HG03139 (cell line): Measurements from ENCODE around the gene FBXL7.

Source experiments
- ATAC-seq: cut with Tn5 transposase; IDR thresholded peaks from one replicate; pipeline ENCODE4 v1.9.1; 2021; ENCODE audit not compliant: unreplicated experiment

FBXL7 gene

GRCh38 chr5:15501091-15501791 lies 1.3 kb downstream of the FBXL7 start:
- no peak for ATAC-seq

GRCh38 chr5:15502208-15502607 lies 2.2 kb downstream of the FBXL7 start:
- ATAC-seq: no peak

DNA sequence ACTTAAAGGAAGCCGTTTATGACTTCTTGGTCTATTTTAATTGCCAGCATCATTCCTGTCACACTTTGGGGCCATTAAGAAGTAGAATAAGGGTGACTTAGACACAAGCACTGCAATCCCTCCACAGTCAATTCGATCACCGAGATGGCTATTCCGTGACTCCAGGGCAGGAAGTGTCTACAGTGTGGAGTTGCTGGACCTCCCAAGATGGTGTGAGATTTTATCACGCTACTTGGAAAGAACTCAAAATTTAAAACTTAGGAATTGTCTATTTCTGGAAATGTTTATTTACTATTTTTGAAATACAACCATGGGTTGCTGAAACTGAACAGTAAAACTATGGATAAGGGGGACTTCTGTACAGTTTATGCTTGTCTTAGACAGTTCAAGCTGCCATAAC lies 6.2 kb downstream of the FBXL7 start:
- no peak for ATAC-seq

- no peak for ATAC-seq
Observed at GRCh38 chr5:15506897-15507296, 6.9 kb downstream of the FBXL7 start.

GRCh38 chr5:15510092-15510491 lies 10.1 kb downstream of the FBXL7 start:
- no peak for ATAC-seq

GRCh38 chr5:15510831-15511230 lies 10.9 kb downstream of the FBXL7 start:
- no peak for ATAC-seq

GRCh38 chr5:15513431-15513830 lies 13.5 kb downstream of the FBXL7 start:
- ATAC-seq: no peak

GRCh38 chr5:15513911-15514310 lies 13.9 kb downstream of the FBXL7 start:
- no peak for ATAC-seq

DNA sequence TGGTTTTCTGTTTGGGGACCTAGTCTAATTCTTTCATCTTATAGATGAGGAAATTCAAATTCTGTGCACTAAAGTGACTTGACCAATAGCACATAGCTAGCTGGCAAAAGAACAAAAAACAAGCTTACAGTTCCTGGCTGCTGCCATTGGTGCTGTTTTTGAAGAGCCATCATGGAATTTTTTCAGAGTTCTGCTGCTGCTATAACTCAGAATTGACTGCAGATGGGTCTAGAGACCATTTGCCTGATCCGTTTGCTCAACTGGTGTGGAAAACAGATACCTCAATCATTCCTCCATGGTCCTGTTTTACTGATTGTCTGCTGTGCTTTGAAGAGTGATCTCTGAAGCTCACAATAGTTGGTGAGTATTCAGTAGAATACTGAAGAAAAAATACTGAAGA lies 15.2 kb downstream of the FBXL7 start:
- no peak for ATAC-seq

DNA sequence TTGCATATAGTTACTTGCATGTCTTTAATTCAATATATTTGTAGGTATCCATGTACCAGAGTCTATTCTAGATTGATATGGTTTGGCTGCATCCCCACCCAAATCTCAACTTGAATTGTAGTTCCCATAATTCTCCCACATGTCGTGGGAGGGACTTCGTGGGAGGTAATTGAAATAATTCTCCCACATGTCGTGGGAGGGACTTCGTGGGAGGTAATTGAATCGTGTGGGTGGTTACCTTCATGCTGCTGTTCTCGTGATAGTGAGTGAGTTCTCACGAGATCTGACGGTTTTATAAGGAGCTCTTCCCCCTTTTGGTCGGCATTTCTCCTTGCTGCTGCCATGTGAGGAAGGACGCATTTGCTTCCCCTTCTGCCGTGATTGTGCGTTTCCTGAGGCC lies 16.5 kb downstream of the FBXL7 start:
- ATAC-seq: no peak

DNA sequence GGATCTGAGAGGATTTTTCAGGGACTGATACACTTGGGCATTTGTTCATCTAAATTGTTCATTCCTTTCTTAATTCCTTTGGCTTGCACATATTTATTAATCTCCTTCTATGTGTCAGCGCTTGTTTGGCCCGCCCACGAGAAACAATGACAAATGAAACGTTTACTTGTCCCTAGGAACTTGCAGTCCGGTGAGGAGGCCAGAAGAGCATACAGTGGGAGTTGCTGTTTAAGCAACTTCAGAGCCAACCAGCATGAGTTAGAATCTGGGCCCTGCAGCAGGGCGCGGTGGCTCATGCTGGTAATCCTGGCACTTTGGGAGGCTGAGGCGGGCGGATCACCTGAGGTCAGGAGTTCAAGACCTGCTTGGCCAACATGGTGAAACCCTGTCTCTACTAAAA lies 18.8 kb downstream of the FBXL7 start:
- no peak for ATAC-seq

- ATAC-seq: no peak
Observed at GRCh38 chr5:15520856-15521255, 20.9 kb downstream of the FBXL7 start.

DNA sequence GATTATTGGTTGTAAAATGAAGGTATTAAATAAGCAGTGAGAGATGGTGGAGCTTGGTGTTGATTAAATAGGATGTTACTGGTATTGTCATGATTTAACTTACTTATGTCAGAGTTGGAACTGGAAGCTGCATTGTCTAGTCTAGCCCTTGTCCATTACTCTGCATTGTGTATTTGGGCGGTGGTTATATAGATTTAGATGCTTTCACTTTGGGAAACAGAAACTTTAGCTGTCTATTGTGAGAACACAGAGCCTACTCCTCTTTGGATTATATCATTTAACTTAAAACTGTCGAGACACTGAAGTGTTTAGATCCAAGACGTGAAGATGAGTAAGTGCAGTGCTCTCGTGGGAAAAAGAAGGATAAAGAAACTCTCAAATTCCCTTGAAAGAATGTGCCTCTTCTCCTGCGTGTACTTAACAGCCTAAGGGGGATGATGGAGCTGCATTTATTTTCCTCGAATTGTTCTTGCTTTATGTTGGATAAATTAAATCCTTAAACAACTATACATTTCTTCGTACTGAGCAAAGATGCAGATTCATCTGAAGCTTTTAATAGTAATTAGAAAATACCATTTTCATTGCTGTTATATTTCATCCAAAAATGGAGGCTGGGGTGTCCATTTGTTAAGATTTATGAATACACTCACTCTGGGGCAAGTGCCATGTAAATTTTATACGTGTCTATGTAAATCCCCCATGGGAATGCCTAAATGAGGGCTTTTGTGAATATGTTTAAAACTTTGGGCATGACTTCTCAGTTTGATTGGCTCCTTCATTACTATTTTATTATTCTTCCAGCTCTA lies 21.6 kb downstream of the FBXL7 start:
- ATAC-seq: no peak

- no peak for ATAC-seq
Observed at GRCh38 chr5:15522187-15522520, 22.2 kb downstream of the FBXL7 start.

DNA sequence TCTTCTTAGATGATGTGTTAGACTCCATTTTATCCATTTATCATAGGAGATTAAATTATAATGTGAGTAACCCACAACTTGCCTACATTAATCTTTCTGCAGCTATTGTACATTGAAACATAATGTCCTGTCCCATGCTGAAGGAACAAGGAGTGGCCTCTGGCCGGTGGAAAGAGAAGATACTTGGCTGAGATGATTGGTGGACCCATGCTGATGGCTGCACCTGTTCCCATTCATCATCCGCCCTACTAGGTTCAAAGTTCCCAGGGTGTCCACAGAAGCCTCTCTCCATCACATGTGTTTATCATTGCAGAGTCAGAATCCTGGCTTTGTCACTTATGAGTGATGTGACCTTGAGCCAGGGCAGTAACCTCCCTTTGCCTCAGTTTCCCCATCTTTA lies 24.7 kb downstream of the FBXL7 start:
- no peak for ATAC-seq

GRCh38 chr5:15525703-15526275 lies 25.8 kb downstream of the FBXL7 start:
- ATAC-seq: no peak

DNA sequence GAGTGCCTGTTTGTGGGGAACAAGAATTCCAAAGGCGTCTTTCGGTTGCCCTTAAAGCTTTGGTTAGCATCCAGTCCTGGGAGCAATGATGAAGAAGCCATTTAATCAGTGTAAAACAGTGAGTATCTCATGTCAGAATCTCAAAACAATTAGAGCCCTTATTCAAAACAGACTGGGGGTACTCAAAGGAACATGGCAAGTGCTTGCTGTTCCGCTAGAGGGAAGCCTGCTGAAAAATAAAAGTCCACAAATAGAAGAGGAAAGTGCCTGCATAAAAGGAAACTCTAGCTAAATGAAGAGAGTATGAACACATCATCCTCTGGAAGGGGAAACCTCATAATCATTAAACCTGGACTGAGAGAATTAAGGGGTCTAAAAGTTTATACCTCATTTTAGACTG lies 26.4 kb downstream of the FBXL7 start:
- ATAC-seq: no peak

DNA sequence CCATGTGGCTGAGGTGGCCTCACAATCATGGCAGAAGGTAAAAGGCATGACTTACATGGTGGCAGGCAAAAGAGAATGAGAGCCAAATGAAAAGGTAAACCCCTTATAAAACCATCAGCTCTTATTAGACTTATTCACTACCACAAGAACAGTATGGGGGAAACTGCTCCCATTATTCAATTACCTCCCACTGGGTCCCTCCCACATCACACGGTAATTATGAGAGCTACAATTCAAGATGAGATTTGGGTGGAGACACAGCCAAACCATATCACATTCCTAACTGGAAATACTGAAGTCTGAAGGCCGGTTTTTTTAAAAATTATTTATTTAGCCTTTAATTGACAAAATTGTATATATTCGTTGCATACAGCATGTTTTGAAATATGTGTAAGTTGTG lies 28.5 kb downstream of the FBXL7 start:
- no peak for ATAC-seq

- ATAC-seq: no peak
Observed at GRCh38 chr5:15529013-15529412, 29.0 kb downstream of the FBXL7 start.

- ATAC-seq: no peak
Observed at GRCh38 chr5:15529821-15530220, 29.8 kb downstream of the FBXL7 start.

DNA sequence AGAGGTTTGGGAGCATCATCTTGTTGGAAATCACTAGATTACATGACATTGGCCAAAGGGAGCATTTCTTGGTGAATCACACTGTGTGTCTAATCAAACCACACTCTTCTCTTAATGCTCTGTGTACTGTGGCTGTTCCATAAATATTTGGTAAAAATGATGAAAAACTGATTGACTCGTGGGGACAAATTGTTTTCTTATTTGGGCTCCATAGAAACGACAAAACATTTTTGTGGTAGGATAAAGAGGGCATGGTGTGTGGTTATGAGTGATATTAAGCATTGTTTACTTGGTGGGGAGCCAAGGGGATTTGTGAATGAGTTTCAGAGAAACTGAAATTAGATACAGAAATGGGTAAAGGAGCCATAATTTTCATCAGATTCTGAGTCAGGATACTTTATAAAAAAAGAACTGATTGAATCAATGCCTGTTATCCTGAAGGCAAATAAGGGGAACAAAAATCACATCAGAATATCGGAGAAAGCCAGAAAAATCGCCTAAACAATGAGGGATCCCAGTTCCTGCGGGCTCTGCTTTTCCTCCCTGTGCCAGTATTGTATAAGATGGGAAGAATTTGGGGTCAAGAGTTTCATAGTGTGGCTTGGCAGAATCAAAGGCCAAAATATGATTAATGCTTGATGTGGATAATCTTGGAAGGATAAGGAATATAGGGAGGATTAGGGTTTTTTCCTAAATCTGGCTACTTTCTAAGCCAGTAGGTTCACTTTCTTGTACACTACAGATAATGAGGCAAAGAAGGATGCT lies 33.3 kb downstream of the FBXL7 start:
- ATAC-seq: no peak

GRCh38 chr5:15535938-15536337 lies 36.0 kb downstream of the FBXL7 start:
- no peak for ATAC-seq
